K562 (cell line): ENCODE measurements around the gene ACE. TPM values are rescaled to one million over a fixed set of nuclear protein-coding genes. Genes with fewer than 3 reads are reported as not detected.

Source experiments
- HMGN3 ChIP-seq: IDR thresholded peaks from 2 replicates; pipeline ENCODE4 v1.6.1; 2011; ENCODE audit warnings: borderline replicate concordance, low read depth, mild to moderate bottlenecking, mixed read lengths, low read length; ENCODE audit not compliant: insufficient read length; ENCODE audit errors: extremely low read depth
- KLF13 ChIP-seq: fragments of 450-650 bp; IDR thresholded peaks from 2 replicates; pipeline ENCODE4 v1.6.1; 2016; ENCODE audit warnings: missing genetic modification characterization, low read depth, mild to moderate bottlenecking, missing compliant biosample characterization, moderate library complexity, borderline replicate concordance
- MGA ChIP-seq: fragments of 450-650 bp; IDR thresholded peaks from 2 replicates; pipeline ENCODE4 v1.6.1; 2016; ENCODE audit warnings: mild to moderate bottlenecking, moderate library complexity
- RERE ChIP-seq: sonication (generic); formaldehyde crosslinking; IDR thresholded peaks from 2 replicates; pipeline ENCODE4 v1.8.0; 2023; ENCODE audit warnings: missing genetic modification reagents, mild to moderate bottlenecking, borderline replicate concordance
- SAFB2 ChIP-seq: fragments of 200-400 bp; formaldehyde crosslinking; IDR thresholded peaks from 2 replicates; pipeline ENCODE4 v1.6.1; 2018; ENCODE audit warnings: borderline replicate concordance, low read length, low read depth, moderate library complexity; ENCODE audit not compliant: severe bottlenecking
- SRSF9 ChIP-seq: fragments of 200-400 bp; formaldehyde crosslinking; IDR thresholded peaks from 2 replicates; pipeline ENCODE4 v1.6.1; 2017; ENCODE audit warnings: low read depth, low read length, borderline replicate concordance
- TAF9B ChIP-seq: fragments of 450-650 bp; IDR thresholded peaks from 2 replicates; pipeline ENCODE4 v1.6.1; 2018; ENCODE audit warnings: mild to moderate bottlenecking; ENCODE audit not compliant: partially characterized antibody
- TAL1 ChIP-seq: fragments of 450-650 bp; IDR thresholded peaks from 2 replicates; pipeline ENCODE4 v1.6.1; 2016; ENCODE audit warnings: mild to moderate bottlenecking
- ZBTB17 ChIP-seq: fragments of 450-650 bp; formaldehyde crosslinking; IDR thresholded peaks from 2 replicates; pipeline ENCODE4 v1.4.0; 2020; ENCODE audit warnings: mild to moderate bottlenecking
- ZFX ChIP-seq: sonication (generic); formaldehyde crosslinking; IDR thresholded peaks from 2 replicates; pipeline ENCODE4 v1.8.0; 2022; ENCODE audit warnings: mild to moderate bottlenecking, missing genetic modification reagents, moderate library complexity
- ZNF764 ChIP-seq: fragments of 250-450 bp; sonication (Bioruptor Pico); IDR thresholded peaks from 2 replicates; pipeline ENCODE4 v1.4.0; 2020; ENCODE audit warnings: low read depth, mild to moderate bottlenecking, moderate library complexity
- polyA plus RNA-seq, 8 experiments: library from polyadenylated mRNA; depleted of rRNA in 4 of 8; stranded (reverse) in 5 of 8; unstranded in 3 of 8; fragments of >200 nt; fragmentation: Nextera tagmentation in 2 of 8; fragmentation: Illumina TruSeq in 1 of 8; extraction: Ambion mirVana in 2 of 8; extraction: Trizol in 1 of 8; gene quantifications; 2 replicates each; pipeline versions ENCODE4 v1.2.1 to v1.2.3, GENCODE V29; 2011 to 2014; ENCODE audit warnings: inconsistent platforms in 1 of 8, missing spikeins in 1 of 8
- total RNA-seq, 7 experiments: library from RNA; depleted of rRNA in 6 of 7; stranded (reverse); fragments of >200 nt in 6 of 7; fragmentation: Illumina TruSeq in 2 of 7; extraction: Trizol in 2 of 7; gene quantifications; 2 replicates each; pipeline versions ENCODE4 v1.2.1 to v1.2.3, GENCODE V29; 2011 to 2021; ENCODE audit warnings: low replicate concordance in 1 of 7

ACE gene
- total and polyA plus RNA-seq, 9 of the 15 experiments (the other 6 are each of a cell fraction or from before 2014, with no cell fraction given), result 0.07 to 2.5 (median 0.47) TPM; not detected in 1

GRCh38 chr17:63436523-63437110 lies 40.2 kb upstream of the ACE start (continued):
- TF ChIP-seq MGA (no peak), TAL1 (no peak), ZBTB17 (no peak), SRSF9 (no peak), ZFX (CRISPR knock-in tag) (no peak), KLF13 (tag) (no peak), RERE (no peak), HMGN3 (no peak), ZNF764 (CRISPR knock-in tag) (no peak), SAFB2 (no peak), TAF9B (no peak)
